CD4-positive, alpha-beta T cell (primary cell): Measurements from ENCODE around the gene TTC6. TPM values are rescaled to one million over a fixed set of nuclear protein-coding genes. Genes with fewer than 3 reads are reported as not detected.

Source experiments
- ATAC-seq: fragments of 200-7000 bp; cut with Tn5 transposase; one replicate; pipeline ENCODE4 v1.10.0; 2022; ENCODE audit warnings: mild to moderate bottlenecking; ENCODE audit not compliant: poor library complexity
- CTCF ChIA-PET: fragments of 350-600 bp; sonication (Branson Sonifier 250); formaldehyde crosslinking; loops from one replicate; lab custom pipeline; 2021; ENCODE audit warnings: antibody characterized with exemption, inconsistent platforms; lab: Charles Lee
- POLR2A ChIA-PET: fragments of 350-600 bp; sonication (Branson Sonifier 250); formaldehyde crosslinking; loops from one replicate; lab custom pipeline; 2021; ENCODE audit warnings: antibody characterized with exemption, inconsistent platforms; lab: Charles Lee
- DNase-seq, 14 experiments: peaks; one replicate each; pipeline ENCODE4 v3.0.0-alpha.2; 2013 to 2020; ENCODE audit warnings: mixed read lengths in 2 of 14
- H3K27ac ChIP-seq, 2 donors: one replicate each; pipeline versions ENCODE4 v1.5.1 to v1.7.0; 2013; ENCODE audit warnings: low read length in 2 of 2, low read depth in 1 of 2, mild to moderate bottlenecking in 1 of 2
- H3K27me3 ChIP-seq, 2 experiments: 1 replicate in 1 of 2; 2 replicates in 1 of 2; pipeline versions ENCODE4 v1.6.1 to v1.7.0; 2013; ENCODE audit warnings: low read length in 2 of 2, control low read depth in 1 of 2, mild to moderate bottlenecking in 1 of 2, moderate library complexity in 1 of 2; ENCODE audit not compliant: insufficient read depth in 2 of 2, control insufficient read depth in 1 of 2
- H3K36me3 ChIP-seq: one replicate; pipeline ENCODE4 v1.6.1; 2013; ENCODE audit warnings: low read length, control low read depth; ENCODE audit not compliant: insufficient read depth
- H3K4me1 ChIP-seq: one replicate; pipeline ENCODE4 v1.6.1; 2013; ENCODE audit warnings: low read length, control low read depth; ENCODE audit not compliant: insufficient read depth
- H3K4me3 ChIP-seq: one replicate; pipeline ENCODE4 v1.5.1; 2013; ENCODE audit warnings: mild to moderate bottlenecking, low read length, moderate library complexity
- H3K9me3 ChIP-seq, 2 experiments: 1 replicate in 1 of 2; 2 replicates in 1 of 2; pipeline versions ENCODE4 v1.6.1 to v1.7.0; 2013; ENCODE audit warnings: low read length in 2 of 2, mild to moderate bottlenecking in 2 of 2, control low read depth in 1 of 2, moderate library complexity in 1 of 2; ENCODE audit not compliant: control insufficient read depth in 1 of 2, insufficient read depth in 1 of 2
- H3K27ac Mint-ChIP-seq: one replicate; pipeline ENCODE4 v1.8.0; 2020; ENCODE audit warnings: mixed read lengths
- H3K27me3 Mint-ChIP-seq: one replicate; pipeline ENCODE4 v1.8.0; 2021; ENCODE audit warnings: mixed read lengths
- H3K36me3 Mint-ChIP-seq: one replicate; pipeline ENCODE4 v1.8.0; 2021; ENCODE audit warnings: low read depth, mixed read lengths
- H3K4me1 Mint-ChIP-seq: one replicate; pipeline ENCODE4 v1.8.0; 2021; ENCODE audit warnings: low read depth, mixed read lengths
- H3K4me3 Mint-ChIP-seq: one replicate; pipeline ENCODE4 v1.8.0; 2020; ENCODE audit warnings: mild to moderate bottlenecking, mixed read lengths
- H3K9me3 Mint-ChIP-seq: one replicate; pipeline ENCODE4 v1.8.0; 2020; ENCODE audit warnings: mixed read lengths
- intact Hi-C, 2 experiments: fragments of 100-400 bp; cut with DNase I in 1 of 2; cut with micrococcal nuclease in 1 of 2; formaldehyde crosslinking; loops; one replicate each; pipeline versions ENCODE4 v1.15.1 to v1.9.0; 2023 to 2025; cut with DNase I, micrococcal nuclease
- total RNA-seq, 174 experiments: library from RNA in 2 of 174; stranded (reverse) in 2 of 174; gene quantifications; one replicate each; pipeline ENCODE4 v1.2.3 and lab custom pipeline; 2021 to 2026
- TF ChIP-seq, protein P1 (sequence below): fragments of 200-600 bp; IDR thresholded peaks from one replicate; pipeline ENCODE4 v1.8.0; 2022; ENCODE audit warnings: antibody characterized with exemption, mild to moderate bottlenecking

TTC6 gene
- total RNA-seq, 2 experiments from 2014 or later: not detected

DNA sequence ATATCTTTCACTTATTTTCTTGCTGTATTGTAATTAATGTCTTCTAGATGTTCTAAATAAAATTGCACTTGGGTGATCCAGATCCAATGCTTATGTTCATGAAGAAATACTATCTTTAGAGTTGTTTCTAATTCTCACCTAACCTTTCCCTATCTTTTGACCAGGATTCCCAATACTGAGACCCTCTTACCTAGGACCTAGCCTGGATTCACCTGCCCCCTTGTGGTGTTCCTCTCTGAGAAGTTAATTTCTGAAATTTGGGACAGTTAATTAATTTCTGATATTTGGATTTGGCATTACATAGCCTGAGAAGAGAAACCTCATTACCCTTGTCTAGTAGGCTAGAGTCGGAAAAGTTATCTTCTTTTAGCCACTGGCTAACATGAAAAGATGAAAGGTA is 29.9 kb upstream of the TTC6 start:
- CTCF ChIA-PET: no interaction called here
- DNase-seq (no peak), ATAC-seq (no peak)
- Mint-ChIP-seq H3K9me3 (peaks cover 4% of the 10 kb centered on the region), H3K27ac (no peak overlapping the region), H3K27me3 (peaks cover 3% of the 10 kb centered on the region), H3K36me3 (no peaks in the 10 kb centered on the region), H3K4me1 (no peaks in the 10 kb centered on the region), H3K4me3 (no peak overlapping the region)
- Histone ChIP-seq H3K4me1 (no peaks in the 10 kb centered on the region), H3K27me3 (no peaks in the 10 kb centered on the region), H3K36me3 (no peaks in the 10 kb centered on the region), H3K9me3 (peaks cover 0 to 3% of the 10 kb centered on the region in 2 experiments), H3K27ac (no peak overlapping the region), H3K4me3 (no peak overlapping the region)
- TF ChIP-seq, protein P1, sequence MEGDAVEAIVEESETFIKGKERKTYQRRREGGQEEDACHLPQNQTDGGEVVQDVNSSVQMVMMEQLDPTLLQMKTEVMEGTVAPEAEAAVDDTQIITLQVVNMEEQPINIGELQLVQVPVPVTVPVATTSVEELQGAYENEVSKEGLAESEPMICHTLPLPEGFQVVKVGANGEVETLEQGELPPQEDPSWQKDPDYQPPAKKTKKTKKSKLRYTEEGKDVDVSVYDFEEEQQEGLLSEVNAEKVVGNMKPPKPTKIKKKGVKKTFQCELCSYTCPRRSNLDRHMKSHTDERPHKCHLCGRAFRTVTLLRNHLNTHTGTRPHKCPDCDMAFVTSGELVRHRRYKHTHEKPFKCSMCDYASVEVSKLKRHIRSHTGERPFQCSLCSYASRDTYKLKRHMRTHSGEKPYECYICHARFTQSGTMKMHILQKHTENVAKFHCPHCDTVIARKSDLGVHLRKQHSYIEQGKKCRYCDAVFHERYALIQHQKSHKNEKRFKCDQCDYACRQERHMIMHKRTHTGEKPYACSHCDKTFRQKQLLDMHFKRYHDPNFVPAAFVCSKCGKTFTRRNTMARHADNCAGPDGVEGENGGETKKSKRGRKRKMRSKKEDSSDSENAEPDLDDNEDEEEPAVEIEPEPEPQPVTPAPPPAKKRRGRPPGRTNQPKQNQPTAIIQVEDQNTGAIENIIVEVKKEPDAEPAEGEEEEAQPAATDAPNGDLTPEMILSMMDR: no peak
- POLR2A ChIA-PET: no interaction called here
- intact Hi-C loops: no loop called here

DNA sequence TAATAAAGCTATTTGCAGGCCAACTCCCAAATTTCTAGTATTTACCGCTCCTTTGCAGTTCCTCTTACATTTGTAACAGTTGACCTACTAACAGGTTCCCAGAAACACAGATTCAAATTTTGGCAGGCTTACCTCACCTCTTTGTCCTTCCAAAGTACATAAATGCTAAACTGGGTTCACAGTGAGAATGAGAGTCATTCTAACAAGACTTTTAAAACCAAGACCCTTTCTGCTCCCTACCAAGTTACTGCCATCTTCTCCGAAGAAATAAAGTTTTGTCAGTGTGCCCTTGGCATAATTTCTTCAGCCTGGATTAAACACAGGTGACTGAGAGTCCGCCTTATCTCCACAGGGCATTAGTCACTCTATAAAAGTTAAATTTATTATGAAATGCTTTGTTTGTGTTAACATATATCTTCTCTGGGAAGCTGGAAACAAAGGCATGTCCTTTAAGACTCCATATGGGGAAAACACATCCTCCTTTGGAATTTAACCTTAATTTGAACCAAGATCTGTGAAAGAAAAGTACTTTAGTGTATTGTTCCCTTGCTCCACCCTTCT is 28.5 kb upstream of the TTC6 start:
- H3K27me3 Mint-ChIP-seq: peaks cover 3% of the 10 kb centered on the region
- DNase-seq (no peak), ATAC-seq (no peak)
- CTCF ChIA-PET: no interaction called here
- H3K36me3 ChIP-seq: no peaks in the 10 kb centered on the region
- H3K27me3 ChIP-seq: no peaks in the 10 kb centered on the region
- H3K9me3 Mint-ChIP-seq: peaks cover 5% of the 10 kb centered on the region
- no peak overlapping the region for H3K27ac Mint-ChIP-seq
- no peaks in the 10 kb centered on the region for H3K36me3 Mint-ChIP-seq
- no peaks in the 10 kb centered on the region for H3K4me1 Mint-ChIP-seq
- no peaks in the 10 kb centered on the region for H3K4me1 ChIP-seq
- TF ChIP-seq, protein P1: no peak
- no peaks in the 10 kb centered on the region for H3K9me3 ChIP-seq
- no peak overlapping the region for H3K4me3 ChIP-seq
- POLR2A ChIA-PET: no interaction called here
- intact Hi-C loops: no loop called here
- no peak overlapping the region for H3K27ac ChIP-seq
- no peak overlapping the region for H3K4me3 Mint-ChIP-seq

DNA sequence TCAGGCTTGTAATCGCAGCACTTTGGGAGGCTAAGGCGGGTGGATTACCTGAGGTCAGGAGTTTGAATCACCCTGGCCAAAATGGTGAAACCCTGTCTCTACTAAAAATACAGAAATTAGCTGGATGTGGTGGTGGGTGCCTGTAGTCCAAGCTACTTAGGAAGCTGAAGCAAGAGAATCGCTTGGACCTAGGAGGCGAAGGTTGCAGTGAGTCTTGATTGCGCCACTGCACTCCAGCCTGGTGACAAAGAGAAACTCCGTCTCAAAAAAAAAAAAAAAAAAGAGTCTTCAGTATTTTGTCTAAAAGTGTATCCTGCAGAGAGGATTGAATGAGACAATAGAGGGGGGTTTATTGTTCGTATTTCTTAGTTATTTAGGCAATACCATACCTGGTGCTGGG is 25.7 kb upstream of the TTC6 start:
- ATAC-seq: no peak
- CTCF ChIA-PET: no interaction called here

More for the DNA sequence above, 25.7 kb upstream of the TTC6 start:
- peaks cover 9% of the 10 kb centered on the region for H3K27me3 Mint-ChIP-seq
- Histone ChIP-seq H3K4me3 (no peak overlapping the region), H3K4me1 (no peaks in the 10 kb centered on the region), H3K27me3 (no peaks in the 10 kb centered on the region), H3K36me3 (no peaks in the 10 kb centered on the region), H3K27ac (no peak overlapping the region), H3K9me3 (no peaks in the 10 kb centered on the region)
- H3K4me1 Mint-ChIP-seq: no peaks in the 10 kb centered on the region
- no peaks in the 10 kb centered on the region for H3K36me3 Mint-ChIP-seq
- TF ChIP-seq, protein P1: no peak
- POLR2A ChIA-PET: no interaction called here
- intact Hi-C loops: no loop called here
- no peak overlapping the region for H3K4me3 Mint-ChIP-seq
- peaks cover 8% of the 10 kb centered on the region for H3K9me3 Mint-ChIP-seq
- no peak for DNase-seq
- H3K27ac Mint-ChIP-seq: no peak overlapping the region
